ENCODE results near the gene PRRG1. TPM values are rescaled to one million over a fixed set of nuclear protein-coding genes. Genes with fewer than 3 reads are reported as not detected.

The PRRG1 gene
- total RNA-seq, 1 experiment from 2014 or later: 9.0 TPM

GRCh38 chrX:37485429-37485828 is 136.3 kb downstream of the PRRG1 start:
- H3K27ac ChIP-seq (ENCODE audit: insufficient read length, low read depth, low read length): no peak overlapping the region
- H3K56ac ChIP-seq (ENCODE audit: insufficient read length, low read depth, low read length): no peak overlapping the region
- no peaks in the 10 kb centered on the region for H3K23me2 ChIP-seq (ENCODE audit: insufficient read length, low read depth, low read length, poor library complexity, severe bottlenecking)
- no peak overlapping the region for H3T11ph ChIP-seq (ENCODE audit: low read length)
- no peak overlapping the region for H2BK12ac ChIP-seq (ENCODE audit: insufficient read length, low read depth, low read length)
- H2BK5ac ChIP-seq (ENCODE audit: insufficient read length, low read length): no peak overlapping the region
- TF ChIP-seq, protein P1, sequence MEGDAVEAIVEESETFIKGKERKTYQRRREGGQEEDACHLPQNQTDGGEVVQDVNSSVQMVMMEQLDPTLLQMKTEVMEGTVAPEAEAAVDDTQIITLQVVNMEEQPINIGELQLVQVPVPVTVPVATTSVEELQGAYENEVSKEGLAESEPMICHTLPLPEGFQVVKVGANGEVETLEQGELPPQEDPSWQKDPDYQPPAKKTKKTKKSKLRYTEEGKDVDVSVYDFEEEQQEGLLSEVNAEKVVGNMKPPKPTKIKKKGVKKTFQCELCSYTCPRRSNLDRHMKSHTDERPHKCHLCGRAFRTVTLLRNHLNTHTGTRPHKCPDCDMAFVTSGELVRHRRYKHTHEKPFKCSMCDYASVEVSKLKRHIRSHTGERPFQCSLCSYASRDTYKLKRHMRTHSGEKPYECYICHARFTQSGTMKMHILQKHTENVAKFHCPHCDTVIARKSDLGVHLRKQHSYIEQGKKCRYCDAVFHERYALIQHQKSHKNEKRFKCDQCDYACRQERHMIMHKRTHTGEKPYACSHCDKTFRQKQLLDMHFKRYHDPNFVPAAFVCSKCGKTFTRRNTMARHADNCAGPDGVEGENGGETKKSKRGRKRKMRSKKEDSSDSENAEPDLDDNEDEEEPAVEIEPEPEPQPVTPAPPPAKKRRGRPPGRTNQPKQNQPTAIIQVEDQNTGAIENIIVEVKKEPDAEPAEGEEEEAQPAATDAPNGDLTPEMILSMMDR (conservative IDR thresholded peaks at IDR 0.05): no peak
- no peak overlapping the region for H3K18ac ChIP-seq (ENCODE audit: insufficient read length, low read depth, low read length)
- H3K79me1 ChIP-seq (ENCODE audit: insufficient read depth, low read depth, low read length, poor library complexity, severe bottlenecking): no peaks in the 10 kb centered on the region
- no peaks in the 10 kb centered on the region for H4K20me1 ChIP-seq (ENCODE audit: control insufficient read depth, insufficient read depth, insufficient read length)
- H2BK120ac ChIP-seq (ENCODE audit: low read depth, low read length, poor library complexity, severe bottlenecking): no peak overlapping the region
- no peak overlapping the region for H3K14ac ChIP-seq (ENCODE audit: insufficient read depth, low read length)
- peaks cover 10 to 14% of the 10 kb centered on the region in 2 experiments for H3K4me1 Mint-ChIP-seq
- no peak overlapping the region for H3K4me2 ChIP-seq (ENCODE audit: insufficient read depth, insufficient read length, low read length)
- no CpG with 5 or more reads among the region's 2 CpGs for WGBS (ENCODE audit: extremely low coverage, insufficient read length, low lambda C conversion rate)
- H2AK5ac ChIP-seq (ENCODE audit: insufficient read length, low read length): no peak overlapping the region
- no peak overlapping the region for H4K5ac ChIP-seq (ENCODE audit: insufficient read length, low read depth, low read length)
- H3K4me1 ChIP-seq (ENCODE audit: insufficient read depth, low read length): no peaks in the 10 kb centered on the region; the same call in 1 of the 2 replicates
- H3K27me3 ChIP-seq (ENCODE audit: insufficient read depth, low read length): no peaks in the 10 kb centered on the region
- H4K8ac ChIP-seq (replicated peaks; ENCODE audit: insufficient read length, low read depth, low read length): no peak overlapping the region
- no peak overlapping the region for H3K4ac ChIP-seq (ENCODE audit: low read depth, low read length)
- no peak overlapping the region for H2BK15ac ChIP-seq (ENCODE audit: low read depth, low read length)
- H3K27me3 Mint-ChIP-seq (ENCODE audit: low read depth): no peaks in the 10 kb centered on the region; the same call in 1 of the 2 replicates
- no peaks in the 10 kb centered on the region for H3K9me3 ChIP-seq (ENCODE audit: control insufficient read depth, low read depth, low read length)
- no peak overlapping the region for H2AFZ ChIP-seq (ENCODE audit: low read length)
- H3K27ac Mint-ChIP-seq: no peak overlapping the region
- no peak overlapping the region for H3K9ac ChIP-seq (ENCODE audit: extremely low read depth, insufficient read length, low read length)
- DNase-seq: no peak
- peaks cover 10 to 29% (median 27%) of the 10 kb centered on the region in 3 experiments for H3K36me3 Mint-ChIP-seq (ENCODE audit: insufficient read depth in 1 of 3, low read depth in 3 of 3)
- H3K79me2 ChIP-seq (ENCODE audit: insufficient read depth, low read length): no peaks in the 10 kb centered on the region
- H3K9me3 Mint-ChIP-seq: peaks cover 48 to 58% of the 10 kb centered on the region in 2 experiments
- H2BK20ac ChIP-seq (ENCODE audit: low read depth, low read length, poor library complexity, severe bottlenecking): no peak overlapping the region
- no peak overlapping the region for H3K4me3 Mint-ChIP-seq
- H4K91ac ChIP-seq (ENCODE audit: insufficient read length, low read depth, low read length): no peak overlapping the region
- H3K23ac ChIP-seq (ENCODE audit: insufficient read length, low read depth, low read length): no peak overlapping the region
